DMS153 (cell line): ENCODE measurements around the gene TMPRSS15.

ENCODE experiments used
- DNase-seq: peaks from one replicate; lab custom pipeline; 2025; lab: John Stamatoyannopoulos, UW

The TMPRSS15 gene

GRCh38 chr21:18349468-18349867, 54.1 kb downstream of the TMPRSS15 start:
- no peak for DNase-seq

- no peak for DNase-seq
Measured at GRCh38 chr21:18340387-18340942, 63.1 kb downstream of the TMPRSS15 start.

- no peak for DNase-seq
Measured at GRCh38 chr21:18335651-18336236, 67.8 kb downstream of the TMPRSS15 start.

- no peak for DNase-seq
Measured at GRCh38 chr21:18334066-18334465, 69.5 kb downstream of the TMPRSS15 start.

DNA sequence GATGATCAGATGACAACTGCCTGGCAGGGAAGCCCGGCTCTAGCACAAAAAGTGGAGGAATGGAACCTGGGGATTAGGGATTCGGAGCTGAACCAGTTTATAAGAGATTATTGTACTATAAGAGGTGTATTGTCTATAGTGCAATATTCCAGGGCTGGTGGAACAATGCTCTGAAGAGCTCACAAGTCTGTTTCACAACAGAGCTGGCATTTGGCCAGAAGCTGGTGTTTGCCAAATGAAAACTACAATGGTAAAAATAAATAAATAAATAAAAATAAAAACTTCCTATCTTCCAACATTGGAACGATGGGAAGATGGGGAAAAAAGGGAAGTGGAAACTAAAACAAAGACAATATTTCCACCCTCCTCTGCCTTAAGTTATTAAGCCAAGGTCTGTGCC, 85.4 kb downstream of the TMPRSS15 start:
- no peak for DNase-seq

DNA sequence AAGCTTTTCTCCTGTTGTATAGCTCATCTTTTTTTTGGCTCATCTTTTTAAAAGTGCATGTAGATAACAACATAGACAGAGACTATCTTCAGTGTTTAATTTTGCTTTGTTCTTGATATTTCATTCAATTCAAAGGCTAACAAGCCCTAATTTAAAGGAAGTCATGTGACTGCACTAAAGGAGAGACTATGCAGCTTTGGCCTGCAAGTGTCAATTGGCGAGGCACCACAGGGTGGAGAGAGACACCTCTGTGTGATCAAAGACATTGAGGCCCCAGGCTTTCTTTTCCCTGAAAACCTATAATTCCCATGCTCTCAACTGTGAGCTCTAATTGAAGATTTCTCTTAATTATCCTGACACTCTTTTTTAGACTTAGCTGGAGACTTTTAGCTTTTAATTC, 105.4 kb downstream of the TMPRSS15 start:
- DNase-seq, result no peak

DNA sequence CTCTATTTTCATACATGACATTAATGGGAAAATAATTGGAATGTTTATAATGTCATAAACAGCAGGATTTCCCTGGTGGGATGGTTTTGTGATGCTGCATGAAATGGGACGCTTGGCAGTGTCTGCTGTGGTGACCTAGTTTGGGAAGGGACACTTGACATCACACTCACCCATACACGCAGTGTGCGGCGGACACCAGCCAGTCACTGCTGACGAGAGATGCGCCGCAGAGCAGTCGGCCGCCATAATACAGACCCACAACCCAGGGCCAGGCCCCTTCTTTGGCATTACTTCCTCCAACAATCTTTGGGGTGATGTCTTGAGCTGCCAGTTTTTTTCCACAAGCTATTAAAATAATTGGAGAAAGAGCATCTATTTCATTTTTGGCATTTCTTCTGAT, 109.5 kb downstream of the TMPRSS15 start:
- no peak for DNase-seq

- no peak for DNase-seq
Measured at GRCh38 chr21:18289876-18290275, 113.7 kb downstream of the TMPRSS15 start.

DNA sequence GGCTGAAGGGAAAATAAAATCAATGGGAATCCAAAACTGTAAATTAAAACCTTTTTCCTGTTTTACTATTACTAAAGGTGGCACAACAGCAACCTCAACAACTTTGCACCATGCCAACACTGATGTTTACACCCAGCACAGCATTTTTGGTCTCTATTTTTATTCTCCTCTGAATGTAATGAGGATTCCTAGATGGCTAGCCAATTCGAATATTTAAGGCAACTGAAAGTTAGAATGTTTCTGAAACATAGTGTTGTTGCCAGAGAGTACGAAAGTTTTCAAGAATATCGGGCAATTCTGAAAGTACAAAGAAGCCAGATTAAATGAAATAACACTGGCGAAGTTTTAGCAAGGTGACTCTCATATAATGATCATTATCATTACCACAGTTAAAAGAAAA, 118.2 kb downstream of the TMPRSS15 start:
- DNase-seq, result no peak

- DNase-seq, result no peak
Measured at GRCh38 chr21:18275781-18276180, 127.8 kb downstream of the TMPRSS15 start.

- no peak for DNase-seq
Measured at GRCh38 chr21:18274370-18274769, 129.2 kb downstream of the TMPRSS15 start.

GRCh38 chr21:18273400-18273799, 130.2 kb downstream of the TMPRSS15 start:
- no peak for DNase-seq

DNA sequence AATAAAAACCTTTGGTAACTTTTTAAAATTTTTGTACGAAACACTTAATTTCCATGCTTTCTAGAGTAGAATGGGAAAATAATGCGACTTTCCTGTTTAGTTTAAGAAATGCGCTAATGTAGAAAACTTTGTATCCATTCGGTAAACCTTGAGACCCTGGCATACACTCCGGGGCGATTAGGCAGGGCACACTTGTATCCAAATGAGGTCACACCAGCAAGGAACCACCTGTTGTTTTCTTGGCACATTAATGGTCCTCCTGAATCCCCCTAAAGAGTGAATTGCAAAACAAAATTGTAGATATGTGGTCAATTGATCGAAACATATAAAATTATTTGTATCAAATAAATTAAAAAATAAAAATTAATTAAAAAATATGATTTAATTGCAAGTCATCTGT, 133.7 kb downstream of the TMPRSS15 start:
- no peak for DNase-seq

DNA sequence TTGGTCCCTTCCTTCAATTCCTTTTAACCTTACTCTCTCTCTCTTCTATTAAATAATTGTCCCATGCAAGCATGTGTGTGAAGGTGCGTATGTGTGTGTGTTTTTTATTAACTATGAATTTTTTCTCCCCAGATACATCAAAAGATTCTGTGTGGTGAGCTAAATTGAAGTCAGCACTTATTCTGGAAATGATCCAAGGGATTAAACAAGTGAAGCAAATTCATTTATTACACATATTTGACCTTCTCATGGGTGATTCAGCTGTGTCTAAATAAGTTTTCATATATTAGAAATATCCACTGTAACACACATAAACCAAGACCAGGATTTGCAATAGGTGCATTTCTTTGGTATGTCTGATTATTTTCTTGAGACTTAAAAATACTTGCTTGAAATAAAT, 134.7 kb downstream of the TMPRSS15 start:
- DNase-seq, result no peak

DNA sequence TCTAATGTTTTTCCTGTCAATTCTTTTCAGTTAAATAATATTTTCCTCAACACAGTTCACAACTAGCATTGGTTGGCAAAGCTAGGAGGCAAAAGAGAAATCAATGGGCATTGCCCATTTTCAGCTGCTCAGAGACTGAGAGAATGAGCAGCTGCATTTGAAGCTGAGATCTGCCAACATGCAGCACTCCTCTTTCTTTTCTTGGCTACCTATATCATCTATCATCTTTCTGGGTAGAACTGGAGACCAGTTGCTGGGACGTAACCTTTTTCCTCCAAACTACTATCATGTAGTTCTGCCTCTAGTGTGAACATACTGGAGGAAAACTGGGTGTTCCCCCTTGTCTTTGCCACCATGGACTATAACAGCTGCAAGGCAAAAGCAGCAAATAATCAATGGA, 136.1 kb downstream of the TMPRSS15 start:
- no peak for DNase-seq

DNA sequence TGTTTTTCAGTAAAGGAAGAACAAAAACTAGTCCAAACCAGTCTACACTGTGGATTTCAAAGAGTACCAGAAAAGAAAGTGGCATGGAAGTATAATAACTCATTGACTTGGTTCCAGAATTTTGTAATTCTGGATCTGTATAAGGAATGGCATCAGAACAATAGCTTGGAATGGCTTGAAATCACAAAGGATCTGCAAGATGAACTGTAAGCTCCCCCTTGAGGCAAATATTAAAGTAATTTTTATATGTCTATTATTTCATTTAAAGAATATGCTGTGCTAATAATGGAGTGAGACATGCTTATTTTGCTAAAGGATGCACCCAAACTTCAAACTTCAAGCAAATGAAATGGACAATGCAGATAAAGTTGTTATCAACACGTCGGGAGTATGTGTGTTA, 137.6 kb downstream of the TMPRSS15 start:
- no peak for DNase-seq

- DNase-seq, result no peak
Measured at GRCh38 chr21:18253799-18254198, 149.8 kb downstream of the TMPRSS15 start.

DNA sequence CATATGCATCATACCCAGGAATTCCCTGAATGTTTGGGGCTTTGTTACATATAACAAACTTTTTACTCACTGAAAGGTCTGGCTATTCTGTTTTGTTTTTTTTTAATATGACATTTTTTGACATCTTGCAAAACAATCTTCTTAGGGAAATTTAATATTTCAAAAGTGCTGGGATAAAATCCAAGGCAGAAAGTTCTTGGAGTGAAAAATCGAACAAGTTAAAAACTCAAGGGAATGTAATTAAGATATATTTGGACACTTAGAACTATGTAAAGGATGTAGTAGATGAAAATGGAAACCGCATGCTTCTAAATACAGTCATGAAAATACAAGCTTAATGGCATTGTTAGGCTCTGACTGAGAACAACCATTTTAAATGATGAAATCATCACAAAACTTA, 150.4 kb downstream of the TMPRSS15 start:
- no peak for DNase-seq

DNA sequence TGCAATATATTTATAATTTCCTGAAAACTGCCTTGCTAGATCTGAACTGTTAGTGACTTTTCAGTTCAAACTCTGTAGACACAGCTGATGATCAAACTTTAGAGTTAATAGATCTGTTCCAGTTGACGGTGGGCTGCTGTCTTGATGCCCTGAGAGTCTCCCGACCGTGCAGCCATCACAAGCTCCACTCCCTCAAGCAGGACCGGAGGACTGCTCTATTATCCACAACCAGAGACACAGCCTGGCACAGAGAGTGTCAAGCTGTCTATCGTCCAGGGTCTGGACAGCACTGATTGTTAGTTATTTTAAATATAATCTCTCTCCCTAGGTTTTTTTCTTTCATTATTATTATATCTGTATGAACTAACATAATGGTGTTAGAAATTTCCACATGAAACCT, 150.9 kb downstream of the TMPRSS15 start:
- DNase-seq, result no peak

- no peak for DNase-seq
Measured at GRCh38 chr21:18252256-18252655, 151.3 kb downstream of the TMPRSS15 start.

- no peak for DNase-seq
Measured at GRCh38 chr21:18251065-18251464, 152.5 kb downstream of the TMPRSS15 start.

DNA sequence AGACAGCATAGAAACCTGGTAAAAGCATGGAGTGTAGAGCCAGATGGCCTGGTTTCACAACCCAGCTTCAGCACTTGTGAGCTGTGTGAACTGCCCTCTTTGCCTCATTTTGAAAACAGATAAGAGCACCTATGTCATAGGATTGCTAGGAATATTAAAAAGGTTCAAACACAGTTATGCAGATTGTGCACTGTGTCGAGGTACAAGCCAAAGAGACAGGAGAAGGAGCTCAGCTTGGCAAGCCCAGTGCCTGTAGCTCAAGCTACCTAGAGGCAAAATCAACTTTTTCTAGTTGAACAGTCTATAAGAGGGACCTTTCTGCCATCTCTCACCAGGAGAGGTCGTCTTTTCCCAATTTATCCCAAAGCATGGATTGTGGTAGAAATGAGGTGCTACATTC, 153.9 kb downstream of the TMPRSS15 start:
- DNase-seq, result no peak

DNA sequence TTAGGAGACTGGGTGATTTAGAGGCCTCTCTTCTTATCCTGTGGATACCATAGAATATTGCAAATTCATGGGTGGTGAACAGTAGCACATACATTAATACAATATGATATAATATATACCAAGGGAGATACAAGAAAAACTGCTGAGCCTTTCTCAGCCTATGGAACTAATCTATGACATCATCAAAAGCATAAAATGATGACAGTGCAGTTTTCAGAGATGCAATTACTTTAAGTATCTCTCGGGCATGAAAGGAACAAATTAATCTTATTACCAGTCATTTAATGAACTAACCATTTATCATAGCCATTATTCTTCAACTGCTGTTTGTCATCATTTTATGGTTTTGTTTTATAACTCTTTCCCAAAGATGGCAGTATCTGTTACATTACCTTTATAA, 155.4 kb downstream of the TMPRSS15 start:
- no peak for DNase-seq

DNA sequence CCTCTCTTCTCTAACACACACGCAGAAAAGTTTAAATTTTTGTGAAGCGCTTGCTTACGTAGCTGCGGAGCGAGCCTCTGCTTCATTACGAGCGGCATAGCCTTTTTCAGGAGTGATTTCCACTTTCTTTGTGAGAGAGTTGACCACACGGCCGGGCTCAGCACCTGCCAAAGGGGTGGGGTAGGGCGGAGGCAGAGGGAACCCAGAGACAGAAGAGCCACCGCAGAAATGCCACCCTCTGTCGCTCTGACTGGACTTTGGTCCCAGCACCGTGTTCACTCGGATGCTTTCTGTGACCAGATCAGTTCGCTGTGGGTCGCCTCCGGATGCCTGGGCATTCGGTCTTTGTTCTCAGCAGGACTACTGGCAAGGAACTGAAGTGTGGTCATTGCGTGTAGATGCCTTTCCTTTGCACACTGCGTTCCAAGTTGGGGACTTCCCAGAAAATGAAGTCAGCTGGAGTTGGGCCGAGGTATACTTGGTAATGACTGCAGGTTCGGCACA, 158.1 kb downstream of the TMPRSS15 start:
- DNase-seq, result no peak
